A172 (cell line): ENCODE data around the gene FAM149B1. TPM values are rescaled to one million over a fixed set of nuclear protein-coding genes. Genes with fewer than 3 reads are reported as not detected.

ENCODE experiments used
- DNase-seq: peaks from one replicate; pipeline ENCODE4 v3.0.0-alpha.2; 2015; ENCODE audit warnings: low spot score
- total RNA-seq: library from RNA; depleted of rRNA; stranded (reverse); fragments of >200 nt; shearing (Covaris generic); gene quantifications from 2 replicates; pipeline ENCODE4 v1.2.3, GENCODE V29; 2014; rRNA removed

Gene FAM149B1
- total RNA-seq, 1 experiment from 2014 or later: 10.4 TPM

- no peak for DNase-seq
Observed at GRCh38 chr10:73264423-73264822, 96.5 kb downstream of the FAM149B1 start.

- no peak for DNase-seq
Observed at GRCh38 chr10:73281097-73281496, 113.2 kb downstream of the FAM149B1 start.

GRCh38 chr10:73287441-73287840 lies 119.5 kb downstream of the FAM149B1 start:
- no peak for DNase-seq

GRCh38 chr10:73289958-73290357 lies 122.0 kb downstream of the FAM149B1 start:
- DNase-seq: no peak

GRCh38 chr10:73293461-73293860 lies 125.5 kb downstream of the FAM149B1 start:
- DNase-seq: no peak

Other genes starting within 250 kb of the FAM149B1 start
- gene PLA2G12B, start 213.3 kb upstream of the FAM149B1 start, total RNA-seq: not detected in 2 replicates
- gene P4HA1, start 71.3 kb upstream of the FAM149B1 start, total RNA-seq: 87.7 and 95.5 TPM in 2 replicates
- 4.0 and 40.4 TPM in 2 replicates for gene NUDT13, start 57.7 kb upstream of the FAM149B1 start, total RNA-seq
- 53.9 and 55.2 TPM in 2 replicates for gene ECD, start 111 bp upstream of the FAM149B1 start, total RNA-seq
- 103 and 123 TPM in 2 replicates for gene DNAJC9, start 79.1 kb downstream of the FAM149B1 start, total RNA-seq
- 106 and 118 TPM in 2 replicates for gene MRPS16, start 84.5 kb downstream of the FAM149B1 start, total RNA-seq
- gene CFAP70, start 190.7 kb downstream of the FAM149B1 start, total RNA-seq: 0.36 and 0.72 TPM in 2 replicates
- 200 and 216 TPM in 2 replicates for gene ANXA7, start 245.9 kb downstream of the FAM149B1 start, total RNA-seq